ENCODE measurements around the gene GMIP. TPM values are rescaled to one million over a fixed set of nuclear protein-coding genes. Genes with fewer than 3 reads are reported as not detected.
A peak's percentile ranks its signal among the peaks of the same experiment; 100 is the strongest.

Gene GMIP
- total and polyA plus RNA-seq, 2 of the 13 experiments (the other 11 are each of a cell fraction or from before 2014, with no cell fraction given): 1.5 to 1.8 TPM

DNA sequence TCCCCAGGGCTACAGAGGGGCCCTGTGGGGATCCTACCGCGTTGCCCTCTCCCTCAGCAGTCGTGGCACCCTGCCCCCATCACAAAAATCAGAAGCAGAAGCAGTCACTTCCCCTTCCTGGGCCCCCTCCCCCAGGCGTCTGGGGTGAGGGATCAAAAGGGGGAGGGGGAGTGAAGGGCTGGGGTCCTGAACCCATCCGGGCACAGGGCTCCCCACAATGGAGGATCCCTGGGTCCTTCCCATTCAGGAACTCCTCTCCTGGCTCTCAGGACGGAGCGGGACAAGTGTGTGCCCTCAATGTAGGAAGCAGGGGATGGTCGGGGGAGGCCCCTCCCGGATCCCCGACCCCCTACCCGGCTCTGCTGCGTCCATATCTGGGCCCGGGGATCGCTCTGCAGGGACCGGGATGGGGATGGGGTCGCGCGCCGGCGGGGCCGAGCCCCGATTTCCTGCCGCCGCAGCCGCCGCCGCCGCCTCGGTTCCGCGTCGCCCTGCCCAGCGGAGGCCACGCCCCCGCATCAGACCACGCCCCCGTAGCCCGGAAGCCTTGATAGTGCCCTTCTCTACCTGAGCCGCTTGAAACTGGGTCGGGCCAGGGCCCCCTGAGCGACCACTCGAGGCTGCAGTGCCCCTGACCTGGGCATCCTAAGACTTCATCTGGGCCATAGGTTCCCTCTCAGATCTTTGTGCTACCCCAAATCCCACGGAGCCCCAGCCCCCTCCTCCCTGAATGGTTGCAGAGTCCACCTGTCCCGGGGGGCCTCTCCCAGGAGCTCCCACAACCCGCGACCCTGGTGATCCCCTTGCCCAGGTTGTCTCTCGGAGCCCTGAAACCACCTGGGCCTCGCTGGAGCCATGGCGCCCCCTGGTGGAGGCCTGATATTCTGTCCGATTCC, at the start of gene GMIP (continued):
- TF ChIP-seq, protein P1, sequence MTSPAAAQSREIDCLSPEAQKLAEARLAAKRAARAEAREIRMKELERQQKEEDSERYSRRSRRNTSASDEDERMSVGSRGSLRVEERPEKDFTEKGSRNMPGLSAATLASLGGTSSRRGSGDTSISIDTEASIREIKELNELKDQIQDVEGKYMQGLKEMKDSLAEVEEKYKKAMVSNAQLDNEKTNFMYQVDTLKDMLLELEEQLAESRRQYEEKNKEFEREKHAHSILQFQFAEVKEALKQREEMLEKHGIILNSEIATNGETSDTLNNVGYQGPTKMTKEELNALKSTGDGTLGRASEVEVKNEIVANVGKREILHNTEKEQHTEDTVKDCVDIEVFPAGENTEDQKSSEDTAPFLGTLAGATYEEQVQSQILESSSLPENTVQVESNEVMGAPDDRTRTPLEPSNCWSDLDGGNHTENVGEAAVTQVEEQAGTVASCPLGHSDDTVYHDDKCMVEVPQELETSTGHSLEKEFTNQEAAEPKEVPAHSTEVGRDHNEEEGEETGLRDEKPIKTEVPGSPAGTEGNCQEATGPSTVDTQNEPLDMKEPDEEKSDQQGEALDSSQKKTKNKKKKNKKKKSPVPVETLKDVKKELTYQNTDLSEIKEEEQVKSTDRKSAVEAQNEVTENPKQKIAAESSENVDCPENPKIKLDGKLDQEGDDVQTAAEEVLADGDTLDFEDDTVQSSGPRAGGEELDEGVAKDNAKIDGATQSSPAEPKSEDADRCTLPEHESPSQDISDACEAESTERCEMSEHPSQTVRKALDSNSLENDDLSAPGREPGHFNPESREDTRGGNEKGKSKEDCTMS (CRISPR knock-in tag; conservative IDR thresholded peaks at IDR 0.05): no peak
- TF ChIP-seq ZNF598 (CRISPR knock-in tag; IDR thresholded peaks at IDR 0.05; ENCODE audit: borderline replicate concordance) (no peak; the same call in 1 of the 2 replicates), FOXK1 (CRISPR knock-in tag; IDR thresholded peaks at IDR 0.05; ENCODE audit: borderline replicate concordance, low read depth) (no peak), KDM2A (CRISPR knock-in tag; IDR thresholded peaks at IDR 0.05; ENCODE audit: borderline replicate concordance, low read depth) (peak; percentile 52), CERS6 (CRISPR knock-in tag; IDR thresholded peaks at IDR 0.05) (no peak), PBX2 (CRISPR knock-in tag; IDR thresholded peaks at IDR 0.05) (no peak), MYNN (CRISPR knock-in tag; IDR thresholded peaks at IDR 0.05; ENCODE audit: low read depth) (no peak), ZNF407 (CRISPR knock-in tag; IDR thresholded peaks at IDR 0.05; ENCODE audit: not compliant biosample characterization) (no peak)
- TF ChIP-seq, protein P2, sequence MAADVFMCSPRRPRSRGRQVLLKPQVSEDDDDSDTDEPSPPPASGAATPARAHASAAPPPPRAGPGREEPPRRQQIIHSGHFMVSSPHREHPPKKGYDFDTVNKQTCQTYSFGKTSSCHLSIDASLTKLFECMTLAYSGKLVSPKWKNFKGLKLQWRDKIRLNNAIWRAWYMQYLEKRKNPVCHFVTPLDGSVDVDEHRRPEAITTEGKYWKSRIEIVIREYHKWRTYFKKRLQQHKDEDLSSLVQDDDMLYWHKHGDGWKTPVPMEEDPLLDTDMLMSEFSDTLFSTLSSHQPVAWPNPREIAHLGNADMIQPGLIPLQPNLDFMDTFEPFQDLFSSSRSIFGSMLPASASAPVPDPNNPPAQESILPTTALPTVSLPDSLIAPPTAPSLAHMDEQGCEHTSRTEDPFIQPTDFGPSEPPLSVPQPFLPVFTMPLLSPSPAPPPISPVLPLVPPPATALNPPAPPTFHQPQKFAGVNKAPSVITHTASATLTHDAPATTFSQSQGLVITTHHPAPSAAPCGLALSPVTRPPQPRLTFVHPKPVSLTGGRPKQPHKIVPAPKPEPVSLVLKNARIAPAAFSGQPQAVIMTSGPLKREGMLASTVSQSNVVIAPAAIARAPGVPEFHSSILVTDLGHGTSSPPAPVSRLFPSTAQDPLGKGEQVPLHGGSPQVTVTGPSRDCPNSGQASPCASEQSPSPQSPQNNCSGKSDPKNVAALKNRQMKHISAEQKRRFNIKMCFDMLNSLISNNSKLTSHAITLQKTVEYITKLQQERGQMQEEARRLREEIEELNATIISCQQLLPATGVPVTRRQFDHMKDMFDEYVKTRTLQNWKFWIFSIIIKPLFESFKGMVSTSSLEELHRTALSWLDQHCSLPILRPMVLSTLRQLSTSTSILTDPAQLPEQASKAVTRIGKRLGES (CRISPR knock-in tag; IDR thresholded peaks at IDR 0.05; ENCODE audit: borderline replicate concordance): no peak

Measured in HepG2 (cell line).